DMS79 (cell line): ENCODE results near the gene CEP350.
"Not testable (repeated sequence)": the region's sequence is repeated elsewhere in the genome, so short reads cannot be mapped to it uniquely, and the experiment has no call there.

Experiments used
- DNase-seq: peaks from one replicate; lab custom pipeline; 2025; lab: John Stamatoyannopoulos, UW

Gene CEP350

GRCh38 chr1:179939941-179940340 lies 14.7 kb upstream of the CEP350 start:
- DNase-seq: no peak

GRCh38 chr1:179941454-179941853 lies 13.2 kb upstream of the CEP350 start:
- DNase-seq: no peak

GRCh38 chr1:179950651-179951050 lies 4.0 kb upstream of the CEP350 start:
- DNase-seq: no peak

GRCh38 chr1:179951383-179952144 lies 3.0 kb upstream of the CEP350 start:
- DNase-seq: no peak

- no peak for DNase-seq
These were observed 2.4 kb upstream of the CEP350 start for GRCh38 chr1:179952186-179952585.

- DNase-seq: no peak
These were observed 577 bp upstream of the CEP350 start for GRCh38 chr1:179953974-179954492.

GRCh38 chr1:179955287-179955680 lies 674 bp downstream of the CEP350 start:
- DNase-seq: no peak

- DNase-seq: no peak
These were observed 1.1 kb downstream of the CEP350 start for GRCh38 chr1:179955731-179956130.

GRCh38 chr1:179958359-179958758 lies 3.7 kb downstream of the CEP350 start:
- DNase-seq: no peak

- DNase-seq: not testable (repeated sequence)
These were observed 7.6 kb downstream of the CEP350 start for GRCh38 chr1:179962168-179962567.

GRCh38 chr1:179966551-179966950 lies 11.9 kb downstream of the CEP350 start:
- no peak for DNase-seq

- DNase-seq: no peak
These were observed 13.8 kb downstream of the CEP350 start for GRCh38 chr1:179968284-179968993.

GRCh38 chr1:179968994-179969919 lies 14.6 kb downstream of the CEP350 start:
- DNase-seq: no peak

GRCh38 chr1:179969962-179970361 lies 15.4 kb downstream of the CEP350 start:
- no peak for DNase-seq

GRCh38 chr1:179971563-179972496 lies 17.2 kb downstream of the CEP350 start:
- DNase-seq: no peak

- DNase-seq: no peak
These were observed 18.8 kb downstream of the CEP350 start for GRCh38 chr1:179973198-179974110.

- no peak for DNase-seq
These were observed 22.5 kb downstream of the CEP350 start for GRCh38 chr1:179976970-179977651.

GRCh38 chr1:179978199-179979079 lies 23.8 kb downstream of the CEP350 start:
- DNase-seq: no peak
